Measurements from ENCODE around the gene NUP153.

GRCh38 chr6:17684134-17684533, 22.6 kb downstream of the NUP153 start:
- TF ChIP-seq CTCF (IDR thresholded peaks at IDR 0.05; ENCODE audit: poor library complexity, severe bottlenecking) (no peak), EZH2 (IDR thresholded peaks at IDR 0.05; ENCODE audit: borderline replicate concordance, insufficient read depth, low read length, poor library complexity, severe bottlenecking) (no peak), EP300 (conservative IDR thresholded peaks at IDR 0.05; ENCODE audit: poor library complexity, severe bottlenecking) (no peak), REST (IDR thresholded peaks at IDR 0.05; ENCODE audit: borderline replicate concordance) (no peak), RAD21 (conservative IDR thresholded peaks at IDR 0.05) (no peak), TAF1 (IDR thresholded peaks at IDR 0.05; ENCODE audit: low read depth) (no peak)

All from neural cell (in vitro differentiated cells).